ENCODE data around the gene NTN4.

- no peak for TF ChIP-seq POLR2A (IDR thresholded peaks at IDR 0.05)
- no peak for TF ChIP-seq CTCF (IDR thresholded peaks at IDR 0.05 in 4 of 5, conservative IDR thresholded peaks at IDR 0.05 in 1 of 5)
Measured at GRCh38 chr12:95774311-95775045, 16.1 kb downstream of the NTN4 start.
